HG03378 (cell line): ENCODE data around the gene ZNF398.
"Not testable (repeated sequence)": the region's sequence is repeated elsewhere in the genome, so short reads cannot be mapped to it uniquely, and the experiment has no call there.

ENCODE experiments used
- ATAC-seq: cut with Tn5 transposase; IDR thresholded peaks from one replicate; pipeline ENCODE4 v1.9.1; 2021; ENCODE audit warnings: mild to moderate bottlenecking, moderate library complexity; ENCODE audit not compliant: unreplicated experiment

ZNF398 gene

DNA sequence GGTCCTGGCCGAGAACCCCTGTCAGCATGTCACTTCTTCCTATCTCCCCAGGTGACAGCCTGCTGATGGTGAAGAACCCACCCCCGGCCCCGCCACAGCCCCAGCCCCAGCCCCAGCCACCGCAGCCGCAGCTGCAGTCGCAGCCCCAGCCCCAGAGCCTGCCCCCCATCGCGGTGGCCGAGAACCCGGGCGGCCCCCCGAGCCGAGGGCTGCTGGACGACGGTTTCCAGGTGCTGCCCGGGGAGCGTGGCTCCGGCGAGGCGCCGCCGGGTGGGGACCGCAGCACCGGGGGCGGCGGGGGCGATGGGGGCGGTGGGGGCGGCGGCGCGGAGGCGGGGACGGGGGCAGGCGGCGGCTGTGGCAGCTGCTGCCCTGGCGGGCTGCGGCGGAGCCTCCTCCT lies 76.5 kb downstream of the ZNF398 start:
- no peak for ATAC-seq

DNA sequence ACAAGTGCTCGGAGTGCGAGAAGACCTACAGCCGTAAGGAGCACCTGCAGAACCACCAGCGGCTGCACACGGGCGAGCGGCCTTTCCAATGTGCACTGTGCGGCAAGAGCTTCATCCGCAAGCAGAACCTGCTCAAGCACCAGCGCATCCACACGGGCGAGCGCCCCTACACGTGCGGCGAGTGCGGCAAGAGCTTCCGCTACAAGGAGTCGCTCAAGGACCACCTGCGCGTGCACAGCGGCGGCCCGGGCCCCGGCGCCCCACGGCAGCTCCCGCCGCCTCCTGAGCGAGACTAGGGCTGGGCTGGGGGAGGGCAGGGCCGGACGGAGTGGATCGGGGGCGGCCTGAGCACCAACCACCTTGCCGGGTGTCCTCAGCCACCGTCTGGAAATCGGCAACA lies 77.1 kb downstream of the ZNF398 start:
- no peak for ATAC-seq

DNA sequence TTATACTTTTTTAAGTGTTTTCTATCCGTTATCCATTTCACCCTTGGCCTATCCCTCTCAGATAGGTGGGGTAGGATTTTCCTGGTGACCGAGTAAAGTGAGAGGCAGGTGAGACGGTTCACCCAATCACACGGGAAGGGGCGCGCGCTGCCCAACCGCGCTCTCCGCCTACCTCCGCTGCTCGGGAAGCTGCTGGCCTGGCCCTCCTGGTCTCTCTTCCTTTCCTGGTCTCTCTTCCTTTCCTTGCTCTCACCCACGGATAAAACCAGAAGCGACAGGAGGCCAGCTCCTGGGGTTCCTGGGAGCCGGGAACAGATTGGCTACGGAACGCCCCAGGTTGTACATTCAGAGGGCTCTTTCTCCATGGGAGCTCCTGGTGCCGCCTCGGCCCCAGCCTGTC lies 77.9 kb downstream of the ZNF398 start:
- no peak for ATAC-seq

DNA sequence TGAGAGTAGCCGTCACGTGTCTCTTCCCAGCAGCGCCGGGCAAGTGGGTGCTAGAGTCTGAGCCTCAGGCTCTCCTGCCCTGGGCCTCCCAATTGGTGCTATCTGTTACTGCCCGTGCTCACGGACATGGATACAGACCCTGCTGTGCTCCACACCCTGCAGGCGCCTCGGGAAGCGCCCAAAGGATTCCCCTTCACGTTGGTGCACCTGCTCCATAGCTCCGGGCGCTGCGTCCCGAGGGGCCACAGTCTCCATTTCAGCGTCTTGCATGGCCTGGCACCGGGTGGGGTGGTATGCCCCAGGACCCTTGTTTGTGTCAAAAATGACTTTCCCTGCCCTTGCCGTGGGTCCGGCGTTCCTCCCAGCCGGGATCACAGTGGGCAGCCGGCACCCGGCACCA lies 78.4 kb downstream of the ZNF398 start:
- no peak for ATAC-seq

DNA sequence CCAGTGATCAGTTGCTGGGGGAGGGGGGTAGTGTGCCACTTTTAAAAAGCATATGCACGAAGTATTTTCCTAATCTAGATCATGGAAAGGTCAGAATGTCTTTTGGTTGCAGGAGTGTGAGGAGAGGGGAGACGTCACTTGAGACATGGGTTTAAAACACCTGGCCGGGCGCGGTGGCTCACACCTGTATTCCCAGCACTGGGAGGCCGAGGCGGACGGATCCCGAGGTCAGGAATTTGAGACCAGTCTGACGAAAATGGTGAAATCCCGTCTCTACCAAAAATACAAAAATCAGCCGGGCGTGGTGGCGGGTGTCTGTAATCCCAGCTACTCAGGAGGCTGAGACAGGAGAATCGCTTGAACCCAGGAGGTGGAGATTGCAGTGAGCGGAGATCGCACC lies 79.1 kb downstream of the ZNF398 start:
- not testable (repeated sequence) for ATAC-seq

DNA sequence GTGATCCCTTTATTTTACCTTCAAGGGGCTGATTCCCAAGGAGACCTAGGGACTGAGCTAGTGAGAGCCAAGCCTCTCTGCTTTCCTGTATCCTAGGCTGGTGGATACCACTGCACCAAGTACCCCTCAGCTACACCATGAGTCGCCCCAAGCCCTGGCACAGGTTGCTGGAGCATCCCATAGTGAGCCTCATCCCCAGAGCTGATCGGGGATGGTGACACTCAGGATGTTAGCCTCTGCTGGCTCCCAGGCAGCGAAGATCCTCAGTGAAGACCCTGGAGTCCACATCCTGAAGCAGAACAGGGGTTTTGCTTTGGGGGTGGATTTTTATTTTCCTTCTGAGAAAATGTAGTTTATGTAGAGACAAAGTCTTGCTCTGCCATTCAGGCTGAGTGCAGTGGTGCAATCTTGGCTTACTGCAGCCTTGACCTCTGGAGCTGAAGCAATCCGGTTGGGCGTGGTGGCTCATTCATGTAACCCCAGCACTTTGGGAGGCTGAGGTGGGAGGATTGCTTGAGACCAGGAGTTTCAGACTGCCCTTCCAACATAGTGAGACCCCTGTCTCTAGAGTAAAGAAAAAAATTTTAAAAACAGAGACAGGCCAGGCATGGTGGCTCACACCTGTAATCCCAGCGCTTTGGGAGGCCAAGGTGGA lies 79.7 kb downstream of the ZNF398 start:
- ATAC-seq: no peak

DNA sequence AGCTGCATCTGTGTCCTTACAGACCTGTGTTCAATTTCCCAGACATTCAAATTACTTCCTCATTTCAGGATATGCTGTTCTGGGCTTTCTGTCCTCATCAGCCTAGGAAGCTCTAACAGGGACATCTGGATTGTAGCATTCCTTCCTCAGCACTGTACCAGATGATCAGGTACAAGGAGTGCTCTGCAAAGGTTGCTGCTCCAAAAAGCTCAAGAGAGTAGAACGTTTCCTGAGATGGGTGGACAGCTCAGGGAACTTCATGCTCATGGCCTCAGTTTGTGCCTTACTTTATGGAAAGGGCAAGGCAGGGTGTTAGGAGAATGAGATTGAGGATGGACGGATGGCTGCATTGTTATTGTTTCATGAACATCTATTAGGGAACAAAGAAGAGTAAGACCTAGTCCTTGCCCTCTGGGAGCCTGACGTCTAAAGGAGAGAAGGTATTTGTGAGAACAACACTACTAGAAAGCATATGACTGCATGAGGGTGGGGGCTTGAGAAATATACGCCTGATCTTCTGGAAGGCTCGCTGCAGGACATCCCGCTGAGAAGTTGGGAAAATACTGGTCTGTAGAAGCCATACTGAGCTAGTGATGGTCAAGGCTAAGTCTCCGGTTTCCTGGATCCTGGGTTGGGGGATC lies 81.7 kb downstream of the ZNF398 start:
- ATAC-seq: no peak

DNA sequence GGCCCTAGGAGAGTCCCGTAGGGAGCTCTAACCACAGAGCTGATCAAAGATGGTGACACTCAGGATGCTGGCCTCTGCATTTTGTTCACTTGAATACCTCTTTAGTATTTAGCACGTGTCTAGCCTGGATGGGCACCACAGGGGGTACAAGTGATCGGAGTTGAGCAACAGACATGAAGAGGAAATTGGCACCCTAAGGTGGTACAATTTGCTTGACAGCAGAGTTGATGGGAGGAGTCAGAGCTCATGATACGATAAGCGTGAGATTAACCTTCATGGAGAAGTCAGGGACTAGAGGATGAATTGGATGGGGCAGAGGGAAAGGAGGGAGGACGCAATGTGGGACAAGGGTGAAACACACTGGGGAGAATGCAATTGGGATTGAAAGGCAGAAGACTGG lies 82.3 kb downstream of the ZNF398 start:
- no peak for ATAC-seq

DNA sequence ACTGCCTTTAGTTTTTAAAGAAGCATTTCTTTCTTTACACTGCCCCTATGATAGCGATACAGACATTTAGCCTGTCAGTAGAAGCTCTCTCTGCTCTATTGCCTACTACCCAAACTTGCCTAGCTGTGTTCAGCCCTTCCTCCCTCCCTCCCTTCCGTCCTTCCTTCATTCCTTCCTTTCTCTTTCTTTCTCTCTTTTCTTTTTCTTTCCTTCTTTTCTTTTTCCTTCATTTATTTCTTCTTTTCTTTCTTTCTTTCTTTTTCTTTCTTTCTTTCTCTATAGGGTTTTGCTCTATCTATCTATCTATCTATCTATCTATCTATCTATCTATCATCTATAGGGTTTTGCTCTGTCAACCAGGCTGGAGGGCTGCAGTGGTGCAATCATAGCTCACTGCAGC lies 85.1 kb downstream of the ZNF398 start:
- ATAC-seq: no peak
